HG03060 (cell line): ENCODE measurements around the gene ANGPT4.

Source experiments
- ATAC-seq: cut with Tn5 transposase; IDR thresholded peaks from one replicate; pipeline ENCODE4 v1.9.1; 2021; ENCODE audit warnings: low read depth, moderate number of reproducible peaks; ENCODE audit not compliant: unreplicated experiment

Gene ANGPT4, protein sequence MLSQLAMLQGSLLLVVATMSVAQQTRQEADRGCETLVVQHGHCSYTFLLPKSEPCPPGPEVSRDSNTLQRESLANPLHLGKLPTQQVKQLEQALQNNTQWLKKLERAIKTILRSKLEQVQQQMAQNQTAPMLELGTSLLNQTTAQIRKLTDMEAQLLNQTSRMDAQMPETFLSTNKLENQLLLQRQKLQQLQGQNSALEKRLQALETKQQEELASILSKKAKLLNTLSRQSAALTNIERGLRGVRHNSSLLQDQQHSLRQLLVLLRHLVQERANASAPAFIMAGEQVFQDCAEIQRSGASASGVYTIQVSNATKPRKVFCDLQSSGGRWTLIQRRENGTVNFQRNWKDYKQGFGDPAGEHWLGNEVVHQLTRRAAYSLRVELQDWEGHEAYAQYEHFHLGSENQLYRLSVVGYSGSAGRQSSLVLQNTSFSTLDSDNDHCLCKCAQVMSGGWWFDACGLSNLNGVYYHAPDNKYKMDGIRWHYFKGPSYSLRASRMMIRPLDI

DNA sequence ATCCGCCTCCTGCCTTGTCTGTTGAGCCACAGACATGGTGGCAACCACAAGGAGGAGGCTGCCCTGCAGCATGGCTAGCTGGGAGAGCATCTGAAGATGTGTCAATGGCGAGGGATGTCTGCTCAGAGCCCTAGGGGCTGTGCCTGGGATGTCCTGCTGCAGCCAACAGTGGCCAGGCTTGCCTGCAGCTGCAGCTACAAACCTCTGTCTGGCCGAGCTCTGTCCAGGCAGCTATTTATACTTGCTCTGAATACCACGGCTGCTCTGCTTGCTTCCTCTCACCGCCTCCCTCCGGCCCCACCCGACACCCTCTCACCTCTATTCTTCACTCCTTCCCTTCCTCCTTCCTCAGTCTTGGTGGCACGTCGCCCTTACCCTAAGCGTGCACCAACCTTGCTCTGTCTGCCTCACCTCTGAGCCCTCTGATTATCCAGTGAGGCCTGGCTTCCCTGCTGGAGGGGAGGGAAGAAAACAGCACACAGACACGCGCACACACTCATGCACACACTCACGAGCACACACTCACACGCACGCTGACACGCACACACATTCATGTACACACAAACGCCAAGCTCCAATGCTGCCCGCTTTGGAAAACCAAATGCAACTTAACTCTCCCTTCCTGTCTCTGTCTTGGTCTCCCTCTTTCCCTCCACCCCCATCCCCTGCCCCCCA, at the start of gene ANGPT4:
Gene ANGPT4, minus strand, starts transcription at position 210 of the 675 bp plus-strand sequence. Its CDS starts 120 bp downstream, at position 90.
- no peak for ATAC-seq

DNA sequence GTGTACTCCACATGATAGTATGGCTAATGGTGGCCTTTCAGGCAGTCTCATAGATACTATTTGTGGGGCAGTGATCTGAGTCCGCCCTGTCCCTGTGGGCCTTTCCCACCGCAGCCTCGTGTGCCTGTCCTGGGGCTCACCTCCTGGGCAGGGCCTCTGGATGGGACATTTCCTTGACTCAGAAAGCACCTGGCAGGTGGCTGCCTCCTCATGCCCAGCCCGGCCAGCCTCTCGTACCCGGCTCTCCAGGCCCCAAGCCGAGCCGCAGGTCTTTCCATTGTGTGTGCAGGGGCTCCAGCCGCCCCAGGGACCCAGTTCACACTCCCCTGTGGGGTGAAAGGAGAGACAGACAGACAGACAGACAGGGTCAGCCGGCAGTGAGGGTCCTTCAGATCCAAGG, 47.7 kb upstream of the ANGPT4 start:
- no peak for ATAC-seq

DNA sequence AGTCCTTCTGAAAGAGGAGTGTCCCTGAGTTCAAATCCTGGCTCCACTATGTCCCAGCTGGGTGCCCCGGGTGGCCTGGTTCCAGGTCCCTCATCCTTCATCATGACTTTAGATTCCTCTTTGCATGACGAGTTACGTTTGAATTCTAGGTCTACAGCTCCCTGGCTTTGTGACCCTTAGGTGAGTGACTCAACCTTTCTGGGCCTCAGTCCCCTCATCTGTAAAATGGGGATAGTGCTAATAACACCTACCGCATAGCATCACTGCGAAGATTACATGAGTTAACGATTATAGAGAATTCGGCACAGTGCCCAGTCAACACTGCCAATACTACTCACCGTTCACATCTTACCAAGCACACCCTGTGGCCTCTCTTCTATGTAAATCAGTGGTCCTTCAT, 46.5 kb upstream of the ANGPT4 start:
- ATAC-seq: no peak

DNA sequence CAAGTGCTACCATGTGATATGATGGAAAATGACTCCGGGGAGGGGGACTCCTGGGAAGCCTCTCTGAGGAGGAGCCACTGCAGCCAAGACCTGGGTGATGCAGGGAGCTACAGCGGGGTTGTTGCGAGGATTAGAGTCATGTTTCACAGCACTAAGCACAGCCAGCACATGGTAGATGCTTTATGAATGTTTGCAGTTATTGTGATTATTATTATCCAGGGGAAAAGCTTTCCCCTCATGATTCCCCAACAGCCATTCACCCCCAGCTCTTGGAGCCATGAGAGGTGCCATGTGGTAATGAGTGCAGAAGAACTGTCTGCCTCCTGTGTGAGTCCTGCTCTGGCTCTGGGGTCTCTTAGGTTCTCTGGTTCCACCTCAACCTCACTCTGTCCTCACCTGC, 46.1 kb upstream of the ANGPT4 start:
- no peak for ATAC-seq

DNA sequence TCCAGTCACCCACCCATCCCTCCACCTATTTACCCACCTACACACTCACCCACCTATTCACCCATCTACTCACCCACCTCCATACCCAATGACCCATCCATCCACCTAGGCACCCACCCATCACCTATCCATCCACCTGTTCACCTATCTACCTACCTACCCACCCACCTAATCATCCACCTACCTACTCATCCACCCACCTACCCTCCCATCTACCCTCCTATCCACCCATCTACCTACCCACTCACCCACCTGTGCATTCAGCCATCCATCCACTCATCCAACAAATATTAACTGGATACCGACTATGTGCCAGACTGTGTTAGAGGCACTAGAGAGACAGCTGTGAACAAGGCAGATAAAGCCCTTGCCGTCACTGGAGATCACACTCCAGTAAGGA, 45.6 kb upstream of the ANGPT4 start:
- ATAC-seq: no peak

DNA sequence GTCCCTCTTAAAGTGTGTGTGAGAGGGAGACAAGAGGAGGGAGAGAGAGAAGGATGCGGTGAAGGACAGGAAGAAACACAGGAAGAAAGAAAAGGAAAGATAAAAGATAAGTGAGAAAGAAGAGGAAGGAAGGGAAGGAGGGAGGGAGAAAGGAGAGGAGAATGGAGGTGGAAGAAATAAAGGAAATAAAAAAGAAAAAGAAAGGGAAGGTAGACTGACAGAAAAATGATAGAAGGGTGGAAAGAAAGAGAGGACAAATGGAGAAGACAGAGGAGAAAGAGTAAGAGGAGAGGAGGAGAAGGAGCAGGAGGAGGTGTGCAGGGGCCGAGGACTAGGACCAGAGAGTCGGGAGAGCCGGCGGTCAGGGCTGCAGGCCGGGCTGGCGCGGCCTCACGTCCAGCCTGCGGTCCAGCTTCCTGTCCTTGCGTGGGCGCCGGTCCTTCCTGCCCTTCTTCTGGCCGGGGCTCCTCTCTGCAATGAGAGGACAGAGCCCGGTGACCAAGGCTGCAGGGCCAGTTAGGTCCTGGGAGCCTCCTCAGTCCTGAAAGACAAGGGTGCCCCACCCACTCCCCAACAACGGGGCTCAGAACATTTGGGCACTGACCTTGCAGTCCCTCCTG, 44.0 kb upstream of the ANGPT4 start:
- ATAC-seq: no peak

DNA sequence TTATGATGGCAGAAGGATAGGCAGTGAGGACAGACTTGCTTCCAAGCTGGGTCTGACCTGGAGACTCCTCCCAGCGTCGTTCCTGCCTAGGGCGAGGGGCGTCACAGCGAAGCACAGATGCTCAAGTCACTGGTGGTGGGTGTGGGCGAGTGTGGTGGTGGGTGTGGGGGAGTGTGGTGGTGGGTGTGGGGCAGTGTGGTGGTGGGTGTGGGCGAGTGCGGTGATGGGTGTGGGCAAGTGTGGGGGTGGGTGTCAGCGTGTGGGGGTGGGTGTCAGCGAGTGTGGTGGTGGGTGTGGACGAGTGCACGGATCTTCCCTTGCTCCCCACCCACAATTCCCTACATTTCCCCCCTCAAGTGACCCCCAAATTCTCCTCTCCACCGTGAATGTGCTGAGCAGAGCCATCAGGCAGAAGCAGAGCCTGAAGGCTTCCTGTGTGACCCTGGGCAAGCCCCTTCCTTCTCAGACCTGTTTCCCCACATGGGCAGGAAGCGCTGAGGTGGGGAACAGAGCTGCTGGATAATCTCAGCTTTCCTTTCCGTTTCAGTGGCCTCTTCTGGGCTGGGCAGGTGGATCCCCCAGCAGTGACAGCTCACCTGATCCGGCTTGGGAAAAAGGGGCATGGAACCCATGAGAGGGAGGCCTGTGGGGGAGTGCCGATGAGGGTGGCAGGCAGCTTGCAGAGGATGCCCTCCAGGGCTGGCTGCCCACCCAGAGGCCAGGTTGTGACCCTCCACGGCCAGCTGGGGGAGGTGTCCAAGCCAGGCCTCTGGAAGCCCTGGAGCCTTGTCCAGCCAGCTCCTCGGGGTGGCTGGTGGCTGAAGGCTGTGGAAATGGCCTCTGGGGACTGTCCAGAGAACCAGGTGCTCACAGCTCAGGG, 43.0 kb upstream of the ANGPT4 start:
- ATAC-seq: no peak

DNA sequence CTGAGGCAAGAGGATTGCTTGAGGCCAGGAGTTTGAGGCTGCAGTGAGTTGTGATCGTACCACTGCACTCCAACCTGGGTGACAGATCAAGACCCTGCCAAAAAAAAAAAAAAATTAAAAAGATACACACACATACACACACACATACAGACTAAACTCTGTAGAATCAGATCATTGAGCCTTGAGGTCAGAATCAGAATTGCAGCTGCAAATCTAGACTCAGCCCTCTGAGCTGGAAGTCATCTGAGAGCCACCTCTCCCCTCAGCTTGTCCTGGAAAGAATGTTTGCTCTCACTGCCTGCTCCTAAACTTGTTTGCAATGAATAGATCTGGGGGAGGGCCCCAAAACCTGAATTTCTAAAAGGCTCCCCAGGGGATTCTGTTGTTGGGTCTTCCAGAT, 41.4 kb upstream of the ANGPT4 start:
- no peak for ATAC-seq

DNA sequence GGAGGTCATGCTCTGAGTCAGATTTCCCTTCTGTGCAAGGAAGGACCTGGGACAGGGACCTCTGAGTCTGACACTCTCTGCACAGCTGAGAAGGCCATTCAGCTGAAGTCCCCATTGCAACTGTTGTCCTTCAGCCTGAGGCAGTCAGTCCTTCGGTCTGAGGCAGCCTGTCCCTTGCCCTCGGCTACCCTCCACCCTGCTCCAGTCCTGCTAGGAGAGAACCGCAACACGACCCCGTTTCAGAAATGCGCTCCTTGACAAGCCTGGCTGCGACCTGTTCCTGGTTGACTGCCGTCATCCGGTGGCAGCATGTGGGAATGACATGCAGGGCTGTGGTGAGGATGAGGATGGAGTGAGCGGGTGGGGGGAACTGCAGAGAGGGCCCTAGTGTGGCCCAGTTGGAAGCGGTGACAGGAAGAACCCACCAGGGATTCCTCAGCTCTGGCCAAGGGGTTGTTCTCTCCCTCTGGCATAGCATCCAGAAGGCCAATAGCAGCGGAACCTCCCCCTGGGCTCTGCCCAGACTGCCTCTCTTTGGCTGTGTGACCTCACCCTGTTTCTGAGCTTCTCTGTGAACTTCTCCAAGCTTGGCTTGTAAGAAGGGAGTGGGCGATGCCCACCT, 40.3 kb upstream of the ANGPT4 start:
- no peak for ATAC-seq

DNA sequence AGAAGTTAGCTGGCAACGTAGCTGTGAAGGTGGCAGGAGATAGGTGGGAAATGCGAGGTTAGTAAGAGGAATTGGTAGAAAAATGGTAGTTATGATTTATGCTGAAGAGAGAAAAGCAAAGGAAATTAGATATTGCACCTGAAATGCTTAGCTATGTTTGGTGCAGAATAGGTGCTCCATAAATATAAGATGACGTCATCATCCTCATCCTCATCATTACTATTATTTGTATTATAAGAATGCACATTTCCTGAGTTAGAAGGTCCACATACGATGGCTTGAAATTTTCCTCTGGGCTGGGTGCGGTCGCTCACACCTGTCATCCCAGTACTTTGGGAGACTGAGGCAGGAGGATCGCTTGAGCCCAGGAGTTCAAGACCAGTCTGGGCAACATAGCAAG, 39.5 kb upstream of the ANGPT4 start:
- no peak for ATAC-seq

DNA sequence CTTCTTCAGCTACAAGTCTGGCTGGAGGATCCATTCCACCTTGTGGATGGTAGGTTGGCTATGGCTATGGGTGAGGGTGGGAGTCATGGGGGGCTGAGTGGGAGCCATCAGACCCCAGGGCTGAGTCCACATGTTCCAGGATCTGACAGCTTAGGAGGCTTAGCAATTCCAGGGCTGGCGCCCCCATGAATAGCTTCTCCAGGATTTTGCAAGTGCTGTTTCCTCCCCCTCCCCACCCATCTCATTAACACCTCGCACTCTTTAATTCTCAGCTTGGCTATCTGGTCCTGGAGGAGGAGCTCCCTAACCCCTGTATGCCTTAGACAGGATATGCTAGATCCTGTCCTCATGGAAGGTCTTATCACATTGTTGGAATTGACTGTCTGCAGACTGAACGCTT, 39.0 kb upstream of the ANGPT4 start:
- no peak for ATAC-seq

DNA sequence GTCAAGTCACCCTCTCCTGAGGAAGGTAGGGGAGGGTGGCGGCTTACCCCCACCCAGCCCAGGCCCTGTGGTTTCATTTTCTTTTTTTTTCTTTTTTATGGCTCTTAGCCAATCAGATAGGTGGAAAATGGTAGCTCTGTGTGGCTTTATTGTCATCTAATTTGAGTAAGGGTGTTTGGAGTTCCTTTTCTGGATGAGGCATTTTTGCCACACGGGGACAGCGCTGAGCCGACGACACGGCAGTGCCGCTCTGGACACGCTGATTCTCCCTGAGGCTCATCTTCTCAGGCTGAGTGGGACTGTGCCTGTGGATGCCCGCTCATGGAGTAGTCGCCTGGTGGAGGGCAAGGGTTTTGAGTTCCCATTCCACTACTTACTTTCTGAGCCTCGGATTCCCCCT, 37.6 kb upstream of the ANGPT4 start:
- no peak for ATAC-seq

DNA sequence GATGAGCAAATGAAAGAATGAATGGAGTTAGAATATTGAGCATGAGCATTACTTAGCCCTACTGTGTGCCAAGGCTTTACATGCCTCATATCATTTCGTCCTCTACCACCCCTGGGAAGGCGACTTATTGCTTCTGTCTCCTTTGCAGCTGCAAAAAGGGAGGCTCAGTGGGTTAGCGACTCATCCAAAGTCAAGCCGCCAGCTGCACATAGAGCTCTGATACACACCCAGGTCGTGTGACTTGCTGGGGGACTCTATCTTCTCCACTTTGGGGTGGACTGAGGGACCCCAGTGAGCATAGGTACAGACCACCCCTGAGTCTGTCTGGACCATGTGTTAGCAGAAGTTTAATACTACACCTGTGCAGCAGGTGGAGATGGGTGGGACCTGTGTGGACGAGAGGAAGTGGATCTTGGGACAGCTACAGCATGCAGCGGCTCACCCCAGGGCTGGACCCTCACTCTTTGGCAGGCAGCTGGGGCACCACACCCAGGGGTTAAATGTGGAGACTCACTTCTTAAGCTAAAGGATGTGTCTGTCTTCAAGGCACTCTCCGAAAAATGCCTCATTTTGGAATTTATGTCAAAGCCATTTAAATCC, 36.2 kb upstream of the ANGPT4 start:
- ATAC-seq: no peak

DNA sequence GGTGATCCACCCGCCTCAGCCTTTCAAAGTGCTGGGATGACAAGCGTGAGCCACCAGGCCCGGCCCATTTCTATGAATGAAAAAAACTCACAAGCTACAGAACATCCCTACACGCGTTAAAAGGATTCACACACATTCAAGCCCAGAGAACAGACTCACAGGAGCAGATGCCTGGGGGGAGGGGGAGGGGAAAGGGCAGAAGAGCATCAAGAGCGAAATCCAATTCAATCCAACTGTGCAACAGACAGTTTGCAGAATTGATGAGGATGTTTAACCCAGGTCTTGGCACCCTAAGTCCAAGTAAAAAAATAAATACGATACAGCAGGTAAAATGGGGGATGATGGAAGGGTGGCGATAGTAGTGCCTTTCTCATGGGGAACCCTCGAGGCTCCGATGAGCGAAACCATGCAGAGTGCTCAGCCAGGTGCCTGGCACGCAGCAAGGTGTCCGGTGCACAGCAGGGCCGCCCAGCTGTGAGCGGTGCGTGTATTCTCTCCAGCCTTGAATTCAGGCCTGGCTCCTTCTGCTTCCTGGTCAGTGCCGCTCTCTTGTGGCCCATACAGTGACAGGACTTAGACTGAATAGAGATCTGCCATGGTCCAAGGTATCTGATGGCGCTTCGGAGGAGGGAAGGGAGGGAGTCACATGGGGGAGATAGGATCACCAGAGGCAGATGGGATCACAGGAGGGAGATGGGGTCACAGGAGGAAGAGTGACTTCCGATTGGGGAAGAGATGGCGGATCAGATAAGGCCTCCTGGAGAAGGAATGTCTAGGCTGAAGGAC, 35.4 kb upstream of the ANGPT4 start:
- no peak for ATAC-seq

DNA sequence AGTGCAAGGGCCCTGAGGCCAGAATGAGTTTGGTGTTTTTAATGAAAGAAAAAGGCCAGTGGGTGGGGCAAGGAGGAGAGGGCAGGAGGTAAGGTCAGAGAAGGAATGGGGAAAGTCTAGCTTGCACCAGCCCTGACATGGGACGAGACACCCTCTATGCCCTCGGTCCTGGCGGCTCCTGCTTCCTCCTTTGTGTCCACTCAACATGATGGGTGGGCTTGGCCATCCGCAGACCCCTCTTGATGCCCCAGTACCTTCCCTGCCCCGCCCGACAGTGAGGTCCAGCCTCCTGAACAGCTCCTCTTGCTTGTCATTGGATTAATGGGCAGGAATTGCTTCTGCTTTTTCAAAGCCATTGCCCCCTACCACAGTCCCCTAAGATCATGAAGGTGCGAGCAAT, 33.6 kb upstream of the ANGPT4 start:
- ATAC-seq: no peak

DNA sequence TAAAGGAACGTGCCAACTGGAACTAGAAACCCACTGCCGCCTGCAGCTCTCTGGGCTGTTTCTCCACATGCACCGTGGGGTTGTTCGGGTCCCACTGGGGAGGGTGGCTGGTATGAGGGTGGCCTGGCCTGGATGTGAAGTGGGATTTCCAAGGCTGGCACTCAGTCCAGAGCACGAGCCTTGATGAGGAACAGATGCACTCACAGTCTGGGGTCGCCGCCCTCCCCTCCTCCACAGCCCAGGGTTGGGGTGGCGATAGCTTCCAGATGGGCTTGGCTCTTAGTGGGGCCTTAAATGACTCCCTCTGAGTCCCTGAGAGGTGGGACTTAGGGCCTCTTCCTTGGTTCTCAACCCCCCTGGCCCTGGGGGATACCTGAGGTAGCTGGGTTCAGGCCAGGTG, 30.7 kb upstream of the ANGPT4 start:
- no peak for ATAC-seq

DNA sequence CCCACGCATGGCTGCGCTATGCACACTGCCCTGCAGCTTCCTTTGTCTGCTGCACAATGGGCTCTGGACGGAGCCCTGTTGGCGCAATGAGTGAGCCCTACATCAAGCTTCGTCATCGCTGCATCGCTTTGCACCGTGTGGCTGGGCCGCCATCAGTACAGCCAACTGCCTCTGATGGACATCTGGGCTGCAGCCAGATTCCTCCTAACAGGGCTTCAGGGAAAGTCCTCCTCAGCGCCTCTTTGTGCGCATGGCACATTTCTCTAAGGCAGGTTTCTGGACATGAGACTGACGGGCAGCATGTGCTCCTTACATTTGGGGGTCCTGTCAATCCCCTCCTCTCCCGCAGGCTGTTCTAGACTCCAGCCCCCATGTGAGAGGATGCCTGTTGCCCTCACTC, 29.7 kb upstream of the ANGPT4 start:
- ATAC-seq: no peak

DNA sequence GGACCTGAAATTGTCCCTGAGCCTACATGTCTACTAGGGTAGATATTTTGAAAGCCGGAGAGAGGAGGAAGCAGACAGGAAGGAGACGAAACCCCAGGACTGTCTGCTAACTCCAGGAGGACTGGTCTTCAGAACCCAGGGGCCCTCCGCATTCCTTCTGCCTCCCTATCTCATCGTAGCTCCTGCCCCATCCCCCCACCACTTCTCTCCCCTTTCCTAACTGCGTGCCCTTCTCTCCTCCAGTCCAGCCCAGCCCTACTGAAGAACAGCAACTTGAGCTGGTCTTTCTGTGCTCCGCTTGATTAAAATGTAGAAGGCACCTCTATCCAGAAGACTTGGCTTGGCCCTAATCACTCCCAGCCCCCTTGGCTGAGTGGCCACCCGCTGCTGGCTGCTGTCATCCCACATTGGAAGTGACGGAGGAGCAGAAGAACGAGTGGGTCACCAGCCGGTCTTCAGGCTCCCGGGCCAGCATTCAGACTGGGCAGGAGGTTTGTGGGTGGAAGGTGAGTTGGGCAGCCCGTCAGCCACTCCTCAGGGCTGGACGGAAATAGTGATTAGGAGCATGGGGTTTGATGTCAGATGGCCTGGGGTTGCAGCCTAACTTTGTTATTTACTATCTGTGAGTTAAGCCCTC, 28.8 kb upstream of the ANGPT4 start:
- ATAC-seq: no peak

DNA sequence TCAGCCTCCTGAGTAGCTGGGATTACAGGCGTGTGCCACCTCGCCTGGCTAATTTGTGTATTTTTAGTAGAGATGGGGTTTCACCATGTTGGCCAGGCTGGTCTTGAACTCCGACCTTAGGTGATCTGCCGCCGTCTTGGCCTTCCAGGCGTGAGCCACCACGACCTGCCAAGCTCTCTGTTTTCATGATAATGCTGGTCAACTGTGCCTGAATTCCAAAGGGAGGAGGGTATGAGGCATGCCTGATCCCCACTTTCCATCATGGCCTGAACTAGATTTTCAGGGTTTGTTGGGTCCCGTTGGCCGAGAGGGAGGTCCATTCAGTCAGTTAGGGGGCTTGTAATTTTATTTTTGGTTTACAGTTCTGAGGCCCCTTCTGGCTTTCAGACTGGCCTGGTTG, 28.0 kb upstream of the ANGPT4 start:
- ATAC-seq: no peak
